PC-9 (cell line): ENCODE measurements around the gene MYO1F. TPM values are rescaled to one million over a fixed set of nuclear protein-coding genes. Genes with fewer than 3 reads are reported as not detected.

ENCODE experiments used
- BruUV-seq: library from RNA; stranded (reverse); fragments of 400-500 nt; replicated peaks from 2 replicates; lab custom pipeline; 2021; lab: Mats Ljungman, UMichigan
- CTCF ChIA-PET: fragments of 300-600 bp; sonication (Branson Sonifier 250); formaldehyde crosslinking; loops from one replicate; lab custom pipeline; 2022; ENCODE audit warnings: antibody characterized with exemption; lab: Charles Lee
- POLR2A ChIA-PET: fragments of 300-600 bp; sonication (Branson Sonifier 250); formaldehyde crosslinking; loops from one replicate; lab custom pipeline; 2022; ENCODE audit warnings: antibody characterized with exemption; ENCODE audit not compliant: unreplicated experiment; lab: Charles Lee
- DNase-seq, 2 experiments: peaks; one replicate each; pipeline versions ENCODE4 v3.0.0 to v3.0.0-alpha.2; 2015 to 2022; ENCODE audit warnings: mixed read lengths in 1 of 2
- H2AFZ ChIP-seq: fragments of 200-600 bp; sonication (generic); 2 replicates; pipeline ENCODE4 v1.8.1; 2017; ENCODE audit warnings: antibody characterized with exemption
- H3F3A ChIP-seq: fragments of 200-600 bp; sonication (generic); 2 replicates; pipeline ENCODE4 v1.8.1; 2017; ENCODE audit warnings: antibody characterized with exemption, mild to moderate bottlenecking, low read depth; ENCODE audit not compliant: insufficient read depth
- H3K27ac ChIP-seq: fragments of 200-600 bp; sonication (generic); 2 replicates; pipeline ENCODE4 v1.6.1; 2016; ENCODE audit warnings: mixed run types
- H3K27me3 ChIP-seq: fragments of 200-600 bp; sonication (generic); 2 replicates; pipeline ENCODE4 v1.6.1; 2016; ENCODE audit warnings: low read depth, mixed run types; ENCODE audit not compliant: insufficient read depth
- H3K36me3 ChIP-seq: fragments of 200-600 bp; sonication (generic); 2 replicates; pipeline ENCODE4 v1.6.1; 2016; ENCODE audit warnings: low read depth, mixed run types
- H3K4me1 ChIP-seq: fragments of 200-600 bp; sonication (generic); replicated peaks from 2 replicates; pipeline ENCODE4 v1.6.1; 2016; ENCODE audit warnings: mixed run types; ENCODE audit not compliant: insufficient read depth
- H3K4me2 ChIP-seq: fragments of 200-600 bp; sonication (generic); 2 replicates; pipeline ENCODE4 v1.6.1; 2017; ENCODE audit warnings: mixed run types
- H3K4me3 ChIP-seq: fragments of 200-600 bp; sonication (generic); 2 replicates; pipeline ENCODE4 v1.6.1; 2016; ENCODE audit warnings: mixed run types
- H3K79me2 ChIP-seq: fragments of 200-600 bp; sonication (generic); 2 replicates; pipeline ENCODE4 v1.6.1; 2017; ENCODE audit warnings: low read depth, mixed run types
- H3K9me2 ChIP-seq: fragments of 200-600 bp; sonication (generic); 2 replicates; pipeline ENCODE4 v1.8.1; 2017; ENCODE audit warnings: mild to moderate bottlenecking; ENCODE audit not compliant: insufficient read depth
- H3K9me3 ChIP-seq: fragments of 200-600 bp; sonication (generic); 2 replicates; pipeline ENCODE4 v1.8.1; 2016; ENCODE audit warnings: low read depth; ENCODE audit not compliant: insufficient read depth
- H4K20me1 ChIP-seq: fragments of 200-600 bp; sonication (generic); 2 replicates; pipeline ENCODE4 v1.8.1; 2017; ENCODE audit not compliant: insufficient read depth
- EZH2 ChIP-seq: fragments of 200-600 bp; sonication (generic); IDR thresholded peaks from 2 replicates; pipeline ENCODE4 v1.8.0; 2017; ENCODE audit warnings: antibody characterized with exemption, low read depth
- intact Hi-C: fragments of 100-400 bp; cut with micrococcal nuclease; formaldehyde crosslinking; loops from one replicate; pipeline ENCODE4 v1.10.0; 2022; ENCODE audit not compliant: unreplicated experiment
- total RNA-seq: library from RNA; stranded (reverse); gene quantifications from 2 replicates; pipeline ENCODE4 v1.2.3, GENCODE V29; 2021
- TF ChIP-seq, protein P1 (sequence below): fragments of 200-600 bp; sonication (generic); conservative IDR thresholded peaks from 2 replicates; pipeline ENCODE4 v1.6.1; 2017; ENCODE audit warnings: mixed run types, antibody characterized with exemption, mild to moderate bottlenecking, moderate library complexity

The MYO1F gene
- total RNA-seq, 1 experiment from 2014 or later, result 1.3 TPM

DNA sequence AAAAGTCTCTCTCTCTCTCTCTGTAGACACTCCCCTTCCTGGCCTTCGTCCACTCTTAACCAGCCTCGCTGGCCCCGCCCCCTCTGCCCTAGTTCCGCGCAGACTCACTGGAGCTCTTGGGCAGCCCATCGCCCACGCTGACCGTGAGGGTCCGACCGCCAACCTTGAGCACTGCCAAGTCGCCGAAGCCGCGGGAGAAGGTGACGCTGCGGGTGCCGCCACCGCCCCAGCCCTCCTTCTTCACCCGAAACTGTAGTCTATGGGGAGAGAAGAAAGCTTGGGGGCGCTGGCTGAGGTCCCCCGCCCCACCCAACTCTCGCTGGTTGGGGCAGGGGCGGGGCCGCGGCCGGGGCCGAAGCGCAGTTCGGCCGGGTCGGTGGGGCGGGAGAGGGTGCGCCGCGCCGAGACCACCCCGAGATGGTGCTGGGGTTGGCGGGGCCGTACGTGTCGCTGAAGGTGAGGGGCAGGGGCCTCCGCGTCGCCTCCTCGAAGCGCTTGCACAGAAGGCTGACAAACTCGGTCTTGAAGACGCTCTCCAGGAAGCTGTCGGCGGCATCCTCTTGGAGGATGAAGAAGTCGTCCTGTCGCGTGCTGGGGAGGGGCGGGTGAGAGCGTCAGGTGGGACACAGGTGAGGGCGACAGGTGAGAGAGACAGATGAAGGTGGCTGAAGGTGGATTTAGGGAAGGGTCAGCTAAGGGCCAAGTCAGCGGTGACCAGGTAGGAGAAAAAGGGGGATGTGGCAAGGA, 50.7 kb downstream of the MYO1F start:
- ChIA-PET POLR2A (interaction anchor here (0.6 to 1.3 kb wide), 8 partner anchors 13 to 1569 kb away, joined by 3 to 25 read pairs (median 4); partner anchors contain the start of gene ZNF414), CTCF (no interaction called here)
- Histone ChIP-seq H3K79me2 (no peaks in the 10 kb centered on the region; the same call in 1 of the 2 replicates), H4K20me1 (no peaks in the 10 kb centered on the region; the same call in none of the 2 replicates), H3K9me3 (no peaks in the 10 kb centered on the region), H3K4me1 (peaks cover 9% of the 10 kb centered on the region), H3K36me3 (no peaks in the 10 kb centered on the region), H3K27ac (peak overlapping the region; percentile 81), H3F3A (peaks cover 10% of the 10 kb centered on the region; the same call in 1 of the 2 replicates), H3K4me2 (peak overlapping the region; percentile 84), H2AFZ (peak overlapping the region; percentile 94), H3K27me3 (no peaks in the 10 kb centered on the region), H3K9me2 (no peaks in the 10 kb centered on the region), H3K4me3 (peak overlapping the region; percentile 66)
- intact Hi-C loops, result loop anchor here (5.0 kb wide), 1 partner anchor 41 kb away; no protein-coding TSS in a partner anchor
- BruUV-seq, result TSS peak; percentile 38
- TF ChIP-seq, protein P1, sequence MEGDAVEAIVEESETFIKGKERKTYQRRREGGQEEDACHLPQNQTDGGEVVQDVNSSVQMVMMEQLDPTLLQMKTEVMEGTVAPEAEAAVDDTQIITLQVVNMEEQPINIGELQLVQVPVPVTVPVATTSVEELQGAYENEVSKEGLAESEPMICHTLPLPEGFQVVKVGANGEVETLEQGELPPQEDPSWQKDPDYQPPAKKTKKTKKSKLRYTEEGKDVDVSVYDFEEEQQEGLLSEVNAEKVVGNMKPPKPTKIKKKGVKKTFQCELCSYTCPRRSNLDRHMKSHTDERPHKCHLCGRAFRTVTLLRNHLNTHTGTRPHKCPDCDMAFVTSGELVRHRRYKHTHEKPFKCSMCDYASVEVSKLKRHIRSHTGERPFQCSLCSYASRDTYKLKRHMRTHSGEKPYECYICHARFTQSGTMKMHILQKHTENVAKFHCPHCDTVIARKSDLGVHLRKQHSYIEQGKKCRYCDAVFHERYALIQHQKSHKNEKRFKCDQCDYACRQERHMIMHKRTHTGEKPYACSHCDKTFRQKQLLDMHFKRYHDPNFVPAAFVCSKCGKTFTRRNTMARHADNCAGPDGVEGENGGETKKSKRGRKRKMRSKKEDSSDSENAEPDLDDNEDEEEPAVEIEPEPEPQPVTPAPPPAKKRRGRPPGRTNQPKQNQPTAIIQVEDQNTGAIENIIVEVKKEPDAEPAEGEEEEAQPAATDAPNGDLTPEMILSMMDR, result no peak
- TF ChIP-seq EZH2, result no peak
- peak; percentile 81 to 91 for DNase-seq

DNA sequence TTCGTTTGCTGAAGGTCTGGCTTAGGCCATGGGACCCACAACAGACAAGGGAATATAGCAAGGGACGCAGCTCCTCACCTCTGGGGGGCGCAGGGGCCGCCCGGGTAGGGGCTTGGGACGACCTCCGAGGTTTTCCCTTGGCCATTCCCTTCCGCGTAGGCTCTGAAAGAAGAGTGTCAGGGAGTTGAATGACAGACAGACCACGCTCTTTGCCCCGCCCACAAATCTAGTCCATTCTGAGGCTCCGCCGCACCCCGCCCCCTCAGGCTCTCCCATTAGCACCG, 51.9 kb downstream of the MYO1F start:
- POLR2A ChIA-PET, result interaction anchor here (0.6 to 1.0 kb wide), 2 partner anchors 12 to 525 kb away, joined by 3 to 16 read pairs; partner anchors contain the start of gene ZNF414
- CTCF ChIA-PET, result interaction anchor here (0.5 to 1.1 kb wide), 2 partner anchors 44 to 207 kb away, joined by 3 to 16 read pairs; no protein-coding TSS in a partner anchor

DNA sequence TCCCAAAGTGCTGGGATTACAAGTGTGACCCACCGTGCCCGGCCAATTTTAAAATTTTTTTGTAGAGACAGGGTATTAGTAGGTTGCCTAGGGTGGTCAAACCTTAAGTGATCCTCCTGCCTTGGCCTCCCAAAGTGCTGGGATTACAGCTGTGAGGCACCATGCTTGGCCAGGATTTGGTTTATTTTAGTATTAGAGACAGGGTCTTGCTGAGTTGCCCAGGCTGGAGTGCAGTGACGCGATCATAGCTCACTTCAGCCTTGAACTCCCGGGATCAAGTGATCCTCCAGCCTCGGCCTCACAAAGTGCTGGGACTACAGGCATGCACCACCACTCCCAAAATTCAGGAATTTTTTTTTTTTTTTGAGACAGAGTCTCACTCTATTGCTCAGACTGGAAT, 57.9 kb downstream of the MYO1F start:
- intact Hi-C loops, result no loop called here
- no peaks in the 10 kb centered on the region for H3K27me3 ChIP-seq
- H3F3A ChIP-seq, result 0 out of 2 replicates have a peak, but pooled peaks cover 4% of the 10 kb centered on the region
- ChIA-PET POLR2A (no interaction called here), CTCF (no interaction called here)
- no peak overlapping the region for H3K27ac ChIP-seq
- DNase-seq, result no peak
- TF ChIP-seq, protein P1, result no peak
- no peak for TF ChIP-seq EZH2
- BruUV-seq, result no TSS peak
- no peak overlapping the region for H3K4me3 ChIP-seq
- H3K4me2 ChIP-seq, result no peak overlapping the region
- H3K4me1 ChIP-seq, result no peaks in the 10 kb centered on the region; the same call in 1 of the 2 replicates
- no peaks in the 10 kb centered on the region for H3K9me3 ChIP-seq
- no peaks in the 10 kb centered on the region for H3K79me2 ChIP-seq
- no peak overlapping the region for H2AFZ ChIP-seq
- H4K20me1 ChIP-seq, result no peaks in the 10 kb centered on the region
- H3K36me3 ChIP-seq, result no peaks in the 10 kb centered on the region
- H3K9me2 ChIP-seq, result no peaks in the 10 kb centered on the region

More for the DNA sequence above, 51.9 kb downstream of the MYO1F start:
- H2AFZ ChIP-seq, result peak overlapping the region; percentile 81
- no TSS peak for BruUV-seq
- H3K27me3 ChIP-seq, result no peaks in the 10 kb centered on the region
- H3F3A ChIP-seq, result peaks cover 10% of the 10 kb centered on the region; the same call in 1 of the 2 replicates
- H3K4me3 ChIP-seq, result peak overlapping the region; percentile 40; the same call in 1 of the 2 replicates
- no peak overlapping the region for H3K27ac ChIP-seq
- no peaks in the 10 kb centered on the region for H3K9me3 ChIP-seq
- H4K20me1 ChIP-seq, result no peaks in the 10 kb centered on the region; the same call in none of the 2 replicates
- TF ChIP-seq EZH2, result no peak
- TF ChIP-seq, protein P1, result peak; percentile 29; the same call in 1 of the 2 replicates
- no peaks in the 10 kb centered on the region; the same call in 1 of the 2 replicates for H3K79me2 ChIP-seq
- no peak for DNase-seq
- intact Hi-C loops, result loop anchor here (1.0 to 5.0 kb wide), 3 partner anchors 12 to 45 kb away; no protein-coding TSS in a partner anchor
- H3K36me3 ChIP-seq, result no peaks in the 10 kb centered on the region
- H3K4me1 ChIP-seq, result peaks cover 9% of the 10 kb centered on the region
- H3K9me2 ChIP-seq, result no peaks in the 10 kb centered on the region
- peak overlapping the region; percentile 77 for H3K4me2 ChIP-seq
